HCT116 (cell line): ENCODE data around the gene CIDEA. TPM values are rescaled to one million over a fixed set of nuclear protein-coding genes. Genes with fewer than 3 reads are reported as not detected.

ENCODE experiments used
- ATAC-seq: fragments of 200-7000 bp; cut with Tn5 transposase; 2 replicates; pipeline ENCODE4 v1.9.1; 2020; ENCODE audit warnings: mild to moderate bottlenecking, moderate library complexity
- BruUV-seq: library from RNA; stranded (reverse); fragments of 400-500 nt; replicated peaks from 2 replicates; lab custom pipeline; 2021; lab: Mats Ljungman, UMichigan
- CTCF ChIA-PET: fragments of 300-600 bp; sonication (Branson Sonifier 250); formaldehyde crosslinking; loops from one replicate; lab custom pipeline; 2021; ENCODE audit warnings: antibody characterized with exemption; lab: Charles Lee
- POLR2A ChIA-PET: fragments of 300-600, 350-600 bp; sonication (Branson Sonifier 250); formaldehyde crosslinking; loops from one replicate; lab custom pipeline; 2021; ENCODE audit warnings: antibody characterized with exemption; lab: Charles Lee
- RAD21 ChIA-PET, 2 experiments: fragments of 300-600 bp; sonication (Branson Sonifier 250); formaldehyde crosslinking; loops; one replicate each; lab custom pipeline; 2023; ENCODE audit warnings: low total read pairs in 2 of 2; ENCODE audit not compliant: uncharacterized antibody in 2 of 2, unreplicated experiment in 2 of 2, low non-redundant PET in 1 of 2; lab: Charles Lee
- DNase-seq: peaks from one replicate; pipeline ENCODE4 v3.0.0-alpha.2; 2010; ENCODE audit warnings: low read depth, low spot score
- H2AFZ ChIP-seq: fragments of 200-600 bp; shearing (Covaris generic), sonication (generic); 2 replicates; pipeline ENCODE4 v1.6.1; 2017; ENCODE audit warnings: low read depth, mixed run types, mixed read lengths, antibody characterized with exemption, low read length; ENCODE audit not compliant: poor library complexity, severe bottlenecking
- H3K27ac ChIP-seq: 2 replicates; pipeline ENCODE4 v1.5.1; 2012; ENCODE audit warnings: low read depth, low read length
- H3K27me3 ChIP-seq: fragments of 200-600 bp; sonication (generic); 2 replicates; pipeline ENCODE4 v1.6.1; 2016; ENCODE audit warnings: mixed run types, low read length, mixed read lengths; ENCODE audit not compliant: insufficient read depth
- H3K36me3 ChIP-seq, 2 experiments: fragments of 200-500 bp in 1 of 2; fragments of 200-600 bp in 1 of 2; sonication (Bioruptor generic) in 1 of 2; sonication (generic) in 1 of 2; 2 replicates each; pipeline versions ENCODE4 v1.5.1 to v1.6.1; 2014 to 2016; ENCODE audit warnings: low read length in 2 of 2, inconsistent platforms in 1 of 2, mixed read lengths in 1 of 2, mixed run types in 1 of 2; ENCODE audit not compliant: insufficient read depth in 2 of 2, control insufficient read depth in 1 of 2
- H3K4me1 ChIP-seq, 2 experiments: fragments of 200-600 bp in 1 of 2; sonication (generic) in 1 of 2; 2 replicates each; pipeline versions ENCODE4 v1.5.1 to v1.6.1; 2012 to 2017; ENCODE audit warnings: low read length in 2 of 2, inconsistent platforms in 1 of 2, mild to moderate bottlenecking in 1 of 2, mixed read lengths in 1 of 2, mixed run types in 1 of 2, moderate library complexity in 1 of 2; ENCODE audit not compliant: insufficient read depth in 2 of 2, control insufficient read depth in 1 of 2
- H3K4me2 ChIP-seq: fragments of 200-600 bp; sonication (generic); 2 replicates; pipeline ENCODE4 v1.6.1; 2017; ENCODE audit warnings: mixed run types, low read length, mixed read lengths
- H3K4me3 ChIP-seq, 2 experiments: fragments of 200-600 bp in 1 of 2; sonication (generic) in 1 of 2; replicated peaks in 1 of 2; 2 replicates each; pipeline ENCODE4 v1.5.1; 2011 to 2016; ENCODE audit warnings: low read length in 2 of 2, control low read depth in 1 of 2, low read depth in 1 of 2, mild to moderate bottlenecking in 1 of 2, mixed read lengths in 1 of 2, mixed run types in 1 of 2
- H3K79me2 ChIP-seq: fragments of 200-600 bp; sonication (generic); 2 replicates; pipeline ENCODE4 v1.6.1; 2017; ENCODE audit warnings: mild to moderate bottlenecking, mixed run types, low read length, moderate library complexity, mixed read lengths; ENCODE audit not compliant: insufficient read depth
- H3K9ac ChIP-seq: fragments of 200-600 bp; sonication (generic); 2 replicates; pipeline ENCODE4 v1.6.1; 2016; ENCODE audit warnings: low read length, mixed read lengths
- H3K9me2 ChIP-seq: fragments of 200-600 bp; sonication (generic), shearing (Covaris generic); 2 replicates; pipeline ENCODE4 v1.6.1; 2017; ENCODE audit warnings: mixed run types, mild to moderate bottlenecking, moderate library complexity; ENCODE audit not compliant: insufficient read depth
- H3K9me3 ChIP-seq, 2 experiments: fragments of 200-500 bp in 1 of 2; fragments of 200-600 bp in 1 of 2; sonication (Bioruptor generic) in 1 of 2; sonication (generic) in 1 of 2; 2 replicates each; pipeline ENCODE4 v1.6.1; 2014 to 2017; ENCODE audit warnings: low read length in 2 of 2, mixed read lengths in 2 of 2, inconsistent platforms in 1 of 2, low read depth in 1 of 2, mild to moderate bottlenecking in 1 of 2, mixed run types in 1 of 2, moderate library complexity in 1 of 2; ENCODE audit not compliant: control insufficient read depth in 1 of 2, insufficient read depth in 1 of 2
- H4K20me1 ChIP-seq: fragments of 200-600 bp; sonication (generic), shearing (Covaris generic); 2 replicates; pipeline ENCODE4 v1.6.1; 2017; ENCODE audit warnings: mixed run types, mild to moderate bottlenecking, moderate library complexity; ENCODE audit not compliant: insufficient read depth
- CEBPB ChIP-seq: IDR thresholded peaks from 2 replicates; pipeline ENCODE4 v1.6.1; 2012; ENCODE audit warnings: low read depth
- CTCF ChIP-seq, 3 experiments: fragments of 200-600 bp in 1 of 3; sonication (generic) in 1 of 3; IDR thresholded peaks in 2 of 3; conservative IDR thresholded peaks in 1 of 3; 2 replicates each; pipeline ENCODE4 v1.5.1; 2012 to 2017; ENCODE audit warnings: low read depth in 2 of 3, low read length in 2 of 3, antibody characterized with exemption in 1 of 3, borderline replicate concordance in 1 of 3, control low read depth in 1 of 3, mild to moderate bottlenecking in 1 of 3, mixed read lengths in 1 of 3, mixed run types in 1 of 3, moderate library complexity in 1 of 3; ENCODE audit not compliant: insufficient read depth in 1 of 3
- EGR1 ChIP-seq: IDR thresholded peaks from 2 replicates; pipeline ENCODE4 v1.6.1; 2012; ENCODE audit warnings: low read depth
- ELF1 ChIP-seq: IDR thresholded peaks from 2 replicates; pipeline ENCODE4 v1.6.1; 2012; ENCODE audit warnings: low read depth, borderline replicate concordance
- EZH2phosphoT487 ChIP-seq: fragments of 200-600 bp; IDR thresholded peaks from 2 replicates; pipeline ENCODE4 v1.6.1; 2018; ENCODE audit warnings: antibody characterized with exemption, borderline replicate concordance
- FOSL1 ChIP-seq: IDR thresholded peaks from 2 replicates; pipeline ENCODE4 v1.6.1; 2012; ENCODE audit warnings: low read depth
- JUND ChIP-seq: IDR thresholded peaks from 2 replicates; pipeline ENCODE4 v1.6.1; 2012
- MAX ChIP-seq: IDR thresholded peaks from 2 replicates; pipeline ENCODE4 v1.6.1; 2012
- RAD21 ChIP-seq: IDR thresholded peaks from 2 replicates; pipeline ENCODE4 v1.6.1; 2012; ENCODE audit warnings: low read depth, mild to moderate bottlenecking
- SIN3A ChIP-seq: IDR thresholded peaks from 2 replicates; pipeline ENCODE4 v1.6.1; 2012; ENCODE audit warnings: low read depth
- SP1 ChIP-seq: IDR thresholded peaks from 2 replicates; pipeline ENCODE4 v1.6.1; 2012; ENCODE audit warnings: low read depth
- SRF ChIP-seq: IDR thresholded peaks from 2 replicates; pipeline ENCODE4 v1.6.1; 2012; ENCODE audit warnings: low read depth
- TCF7L2 ChIP-seq: IDR thresholded peaks from 2 replicates; pipeline ENCODE4 v1.7.0; 2011; ENCODE audit warnings: borderline replicate concordance, inconsistent platforms; ENCODE audit not compliant: insufficient read depth, insufficient read length; ENCODE audit errors: extremely low read depth
- YY1 ChIP-seq: IDR thresholded peaks from 2 replicates; pipeline ENCODE4 v1.6.1; 2011; ENCODE audit warnings: low read length, low read depth, moderate library complexity, mild to moderate bottlenecking; ENCODE audit not compliant: insufficient replicate concordance; ENCODE audit errors: extremely low read depth
- ZNF274 ChIP-seq: fragments of 200-500 bp; sonication (Bioruptor generic); IDR thresholded peaks from 2 replicates; pipeline ENCODE4 v1.6.1; 2014; ENCODE audit warnings: mild to moderate bottlenecking, low read depth, low read length, inconsistent platforms
- intact Hi-C: fragments of 100-400 bp; cut with micrococcal nuclease; formaldehyde crosslinking; loops from 2 replicates; pipeline ENCODE4 v1.10.0; 2022
- total RNA-seq: library from RNA; stranded (reverse); gene quantifications from one replicate; pipeline ENCODE4 v1.2.1, GENCODE V29; 2021; ENCODE audit not compliant: unreplicated experiment

The CIDEA gene
- total RNA-seq, 1 experiment from 2014 or later: not detected

- H3K4me2 ChIP-seq: no peak overlapping the region
- intact Hi-C loops: loop anchor here (5.0 kb wide), 1 partner anchor 577 kb away; no protein-coding TSS in a partner anchor
- TF ChIP-seq CTCF (IDR thresholded peaks at IDR 0.05 in 2 of 3, conservative IDR thresholded peaks at IDR 0.05 in 1 of 3; ENCODE audit: borderline replicate concordance in 1 of 3, insufficient read depth in 1 of 3, low read depth in 2 of 3, low read length in 2 of 3): no peak
- TF ChIP-seq SRF: no peak
- no peak for TF ChIP-seq YY1
- no peak for TF ChIP-seq RAD21
- TF ChIP-seq ZNF274: no peak
- no peak for TF ChIP-seq SIN3A
- TF ChIP-seq EGR1: no peak
- TF ChIP-seq SP1: no peak
- TF ChIP-seq JUND: no peak
- TF ChIP-seq MAX: no peak
- no peak for TF ChIP-seq EZH2phosphoT487
- no peak for TF ChIP-seq ELF1
- no peak for TF ChIP-seq TCF7L2
- TF ChIP-seq FOSL1: no peak
- no peak for TF ChIP-seq CEBPB
- no peaks in the 10 kb centered on the region for H3K27me3 ChIP-seq
- no peak overlapping the region for H3K4me3 ChIP-seq
- POLR2A ChIA-PET: no interaction called here
- no TSS peak for BruUV-seq
- no peaks in the 10 kb centered on the region for H3K36me3 ChIP-seq
- H3K4me1 ChIP-seq: peaks cover 0 to 9% of the 10 kb centered on the region in 2 experiments; a peak in 1 of 4 replicates
- H3K27ac ChIP-seq: no peak overlapping the region
- DNase-seq: no peak
- no peaks in the 10 kb centered on the region for H3K9me3 ChIP-seq
- H4K20me1 ChIP-seq: no peaks in the 10 kb centered on the region
- no peak for ATAC-seq
- CTCF ChIA-PET: no interaction called here
- no peaks in the 10 kb centered on the region for H3K9me2 ChIP-seq
- no peak overlapping the region for H3K9ac ChIP-seq
- no peak overlapping the region for H2AFZ ChIP-seq
- RAD21 ChIA-PET: no interaction called here
- H3K79me2 ChIP-seq: no peaks in the 10 kb centered on the region
Observed at GRCh38 chr18:12234451-12235190, 19.5 kb upstream of the CIDEA start.
